SK-N-SH (cell line): Measurements from ENCODE around the gene MID2. TPM values are rescaled to one million over a fixed set of nuclear protein-coding genes. Genes with fewer than 3 reads are reported as not detected.

Source experiments
- CTCF ChIA-PET: fragments of 300-600, 350-600 bp; formaldehyde crosslinking; extraction: SDS; loops from one replicate; lab custom pipeline; 2021; lab: Yijun Ruan, JAX
- POLR2A ChIA-PET: fragments of 350-600 bp; sonication (Branson Sonifier 250); formaldehyde crosslinking; extraction: SDS; loops from one replicate; lab custom pipeline; 2020; ENCODE audit warnings: antibody characterized with exemption, inconsistent platforms; lab: Yijun Ruan, JAX
- DNase-seq: peaks from one replicate; pipeline ENCODE4 v3.0.0; 2012
- H2AFZ ChIP-seq: fragments of 200-600 bp; sonication (generic); 2 replicates; pipeline ENCODE4 v1.8.1; 2016; ENCODE audit warnings: antibody characterized with exemption, mild to moderate bottlenecking, low read depth
- H3F3A ChIP-seq: fragments of 200-600 bp; sonication (generic); replicated peaks from 2 replicates; pipeline ENCODE3; 2016; ENCODE audit warnings: antibody characterized with exemption, mild to moderate bottlenecking; ENCODE audit not compliant: insufficient read depth
- H3K27ac ChIP-seq, 2 experiments: fragments of 200-500 bp in 1 of 2; fragments of 200-600 bp in 1 of 2; sonication (Bioruptor generic) in 1 of 2; sonication (generic), shearing (Covaris generic) in 1 of 2; 2 replicates each; pipeline versions ENCODE4 v1.5.1 to v1.6.1; 2014 to 2016; ENCODE audit warnings: low read depth in 2 of 2, inconsistent platforms in 1 of 2, low read length in 1 of 2, mild to moderate bottlenecking in 1 of 2, mixed read lengths in 1 of 2
- H3K27me3 ChIP-seq: fragments of 200-600 bp; sonication (generic), shearing (Covaris generic); 2 replicates; pipeline ENCODE4 v1.6.1; 2016; ENCODE audit warnings: mixed run types; ENCODE audit not compliant: insufficient read depth
- H3K36me3 ChIP-seq, 2 experiments: fragments of 200-500 bp in 1 of 2; fragments of 200-600 bp in 1 of 2; sonication (Bioruptor generic) in 1 of 2; sonication (generic) in 1 of 2; replicated peaks in 1 of 2; 2 replicates each; pipeline versions ENCODE3 to v1.5.1; 2014 to 2016; ENCODE audit warnings: low read length in 1 of 2, mild to moderate bottlenecking in 1 of 2; ENCODE audit not compliant: insufficient read depth in 2 of 2, control insufficient read depth in 1 of 2
- H3K4me1 ChIP-seq, 2 experiments: fragments of 200-500 bp in 1 of 2; fragments of 200-600 bp in 1 of 2; sonication (Bioruptor generic) in 1 of 2; sonication (generic), shearing (Covaris generic) in 1 of 2; 2 replicates each; pipeline versions ENCODE4 v1.5.1 to v1.6.1; 2014 to 2016; ENCODE audit warnings: low read depth in 1 of 2, low read length in 1 of 2, mixed run types in 1 of 2; ENCODE audit not compliant: insufficient read depth in 2 of 2, control insufficient read depth in 1 of 2
- H3K4me2 ChIP-seq: fragments of 200-600 bp; sonication (generic), shearing (Covaris generic); 2 replicates; pipeline ENCODE4 v1.6.1; 2017; ENCODE audit warnings: mixed run types
- H3K4me3 ChIP-seq, 2 experiments: fragments of 200-500 bp in 1 of 2; fragments of 200-600 bp in 1 of 2; sonication (Bioruptor generic) in 1 of 2; sonication (generic), shearing (Covaris generic) in 1 of 2; 2 replicates each; pipeline versions ENCODE4 v1.5.1 to v1.8.1; 2014 to 2016; ENCODE audit warnings: low read depth in 2 of 2, inconsistent platforms in 1 of 2, low read length in 1 of 2, mild to moderate bottlenecking in 1 of 2, mixed read lengths in 1 of 2, moderate library complexity in 1 of 2
- H3K79me2 ChIP-seq: fragments of 200-600 bp; sonication (generic); 2 replicates; pipeline ENCODE4 v1.8.1; 2017; ENCODE audit warnings: mild to moderate bottlenecking; ENCODE audit not compliant: insufficient read depth
- H3K9ac ChIP-seq: fragments of 200-600 bp; sonication (generic); 2 replicates; pipeline ENCODE4 v1.6.1; 2017; ENCODE audit warnings: mixed run types
- H3K9me2 ChIP-seq: fragments of 200-600 bp; sonication (generic); 2 replicates; pipeline ENCODE4 v1.6.1; 2017; ENCODE audit warnings: mixed run types
- H3K9me3 ChIP-seq: fragments of 200-600 bp; sonication (generic); 2 replicates; pipeline ENCODE4 v1.6.1; 2017; ENCODE audit warnings: mixed run types, mild to moderate bottlenecking, moderate library complexity
- H4K20me1 ChIP-seq: fragments of 200-600 bp; sonication (generic); 2 replicates; pipeline ENCODE4 v1.6.1; 2017; ENCODE audit warnings: mild to moderate bottlenecking, mixed run types; ENCODE audit not compliant: insufficient read depth
- CHD2 ChIP-seq: fragments of 150-350 bp; IDR thresholded peaks from 2 replicates; pipeline ENCODE4 v1.6.1; 2018; ENCODE audit warnings: low read length; ENCODE audit not compliant: partially characterized antibody
- CTCF ChIP-seq: fragments of 200-600 bp; sonication (generic); IDR thresholded peaks from 2 replicates; pipeline ENCODE4 v1.6.1; 2017; ENCODE audit warnings: antibody characterized with exemption, mild to moderate bottlenecking, moderate library complexity
- ELF1 ChIP-seq: IDR thresholded peaks from 2 replicates; pipeline ENCODE4 v1.4.0; 2012
- EP300 ChIP-seq, 2 experiments: IDR thresholded peaks; 2 replicates each; pipeline versions ENCODE4 v1.4.0 to v1.6.1; 2012; ENCODE audit warnings: borderline replicate concordance in 1 of 2, low read depth in 1 of 2, low read length in 1 of 2
- EZH2phosphoT487 ChIP-seq: fragments of 200-600 bp; sonication (generic); IDR thresholded peaks from 2 replicates; pipeline ENCODE4 v1.6.1; 2017; ENCODE audit warnings: low read depth, mixed run types, mild to moderate bottlenecking, antibody characterized with exemption, moderate library complexity, borderline replicate concordance
- FOXJ3 ChIP-seq: sonication (generic); formaldehyde crosslinking; IDR thresholded peaks from 2 replicates; pipeline ENCODE4 v1.5.1; 2020; ENCODE audit warnings: mild to moderate bottlenecking, missing genetic modification reagents
- GABPA ChIP-seq: IDR thresholded peaks from 2 replicates; pipeline ENCODE4 v1.4.0; 2012; ENCODE audit warnings: low read depth, mild to moderate bottlenecking
- IRF3 ChIP-seq: fragments of 150-350 bp; IDR thresholded peaks from 2 replicates; pipeline ENCODE4 v1.6.1; 2016; ENCODE audit warnings: mild to moderate bottlenecking, low read depth, low read length
- MEF2A ChIP-seq: IDR thresholded peaks from 2 replicates; pipeline ENCODE4 v1.4.0; 2012; ENCODE audit warnings: low read depth, borderline replicate concordance
- MXI1 ChIP-seq: IDR thresholded peaks from 2 replicates; pipeline ENCODE4 v1.6.1; 2012; ENCODE audit warnings: mild to moderate bottlenecking, low read depth, low read length, improper control_type of control experiment
- NFIC ChIP-seq: IDR thresholded peaks from 2 replicates; pipeline ENCODE4 v1.4.0; 2012; ENCODE audit warnings: borderline replicate concordance
- POLR2AphosphoS5 ChIP-seq: IDR thresholded peaks from 2 replicates; pipeline ENCODE4 v1.6.1; 2012; ENCODE audit warnings: low read depth, low read length
- RXRA ChIP-seq: IDR thresholded peaks from 2 replicates; pipeline ENCODE4 v1.4.0; 2012; ENCODE audit warnings: low read depth, mild to moderate bottlenecking, borderline replicate concordance
- SIN3A ChIP-seq: IDR thresholded peaks from 2 replicates; pipeline ENCODE4 v1.6.1; 2012; ENCODE audit warnings: low read depth, mild to moderate bottlenecking, low read length, moderate library complexity, borderline replicate concordance
- USF1 ChIP-seq: IDR thresholded peaks from 2 replicates; pipeline ENCODE4 v1.4.0; 2012; ENCODE audit warnings: low read depth, borderline replicate concordance
- WGBS: methylation state at CpG from one replicate; pipeline ENCODE4 v1.1.6; 2017; ENCODE audit warnings: low lambda C conversion rate; 5-methylcytosine and 5-hydroxymethylcytosine counted together
- polyA plus RNA-seq, 3 experiments: library from polyadenylated mRNA; depleted of rRNA; stranded (reverse); fragments of >200 nt; gene quantifications; 2 replicates each; pipeline ENCODE4 v1.2.3, GENCODE V29; 2012
- TF ChIP-seq, protein P1 (sequence below): IDR thresholded peaks from 2 replicates; pipeline ENCODE4 v1.4.0; 2012; ENCODE audit warnings: low read depth
- TF ChIP-seq, protein P2 (sequence below): IDR thresholded peaks from 2 replicates; pipeline ENCODE4 v1.6.1; 2012; ENCODE audit warnings: mild to moderate bottlenecking, low read depth, low read length, moderate library complexity
- TF ChIP-seq, protein P3 (sequence below): fragments of 150-350 bp; IDR thresholded peaks from 2 replicates; pipeline ENCODE4 v1.6.1; 2017; ENCODE audit warnings: antibody characterized with exemption, low read length, low read depth, borderline replicate concordance

MID2 gene
- polyA plus RNA-seq, 1 of the 3 experiments (the other 2 are of a cell fraction), result 0.16 TPM

GRCh38 chrX:107818900-107819521 is 6.7 kb upstream of the MID2 start:
- ChIA-PET CTCF (no interaction called here), POLR2A (no interaction called here)
- Histone ChIP-seq H3K9ac (no peak overlapping the region), H3K4me3 (no peak overlapping the region), H3K79me2 (no peaks in the 10 kb centered on the region), H4K20me1 (no peaks in the 10 kb centered on the region), H3K27ac (no peak overlapping the region), H3F3A (no peaks in the 10 kb centered on the region), H3K4me2 (no peak overlapping the region), H3K9me2 (no peaks in the 10 kb centered on the region), H3K4me1 (no peaks in the 10 kb centered on the region), H3K27me3 (no peaks in the 10 kb centered on the region; the same call in 1 of the 2 replicates), H2AFZ (no peak overlapping the region), H3K36me3 (no peaks in the 10 kb centered on the region), H3K9me3 (no peaks in the 10 kb centered on the region)
- no peak for DNase-seq
- TF ChIP-seq RXRA (no peak), EZH2phosphoT487 (no peak), IRF3 (no peak), POLR2AphosphoS5 (no peak), GABPA (no peak), MEF2A (no peak), CHD2 (no peak), ELF1 (no peak)
- TF ChIP-seq, protein P1, sequence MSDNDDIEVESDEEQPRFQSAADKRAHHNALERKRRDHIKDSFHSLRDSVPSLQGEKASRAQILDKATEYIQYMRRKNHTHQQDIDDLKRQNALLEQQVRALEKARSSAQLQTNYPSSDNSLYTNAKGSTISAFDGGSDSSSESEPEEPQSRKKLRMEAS, result no peak
- TF ChIP-seq, protein P2, sequence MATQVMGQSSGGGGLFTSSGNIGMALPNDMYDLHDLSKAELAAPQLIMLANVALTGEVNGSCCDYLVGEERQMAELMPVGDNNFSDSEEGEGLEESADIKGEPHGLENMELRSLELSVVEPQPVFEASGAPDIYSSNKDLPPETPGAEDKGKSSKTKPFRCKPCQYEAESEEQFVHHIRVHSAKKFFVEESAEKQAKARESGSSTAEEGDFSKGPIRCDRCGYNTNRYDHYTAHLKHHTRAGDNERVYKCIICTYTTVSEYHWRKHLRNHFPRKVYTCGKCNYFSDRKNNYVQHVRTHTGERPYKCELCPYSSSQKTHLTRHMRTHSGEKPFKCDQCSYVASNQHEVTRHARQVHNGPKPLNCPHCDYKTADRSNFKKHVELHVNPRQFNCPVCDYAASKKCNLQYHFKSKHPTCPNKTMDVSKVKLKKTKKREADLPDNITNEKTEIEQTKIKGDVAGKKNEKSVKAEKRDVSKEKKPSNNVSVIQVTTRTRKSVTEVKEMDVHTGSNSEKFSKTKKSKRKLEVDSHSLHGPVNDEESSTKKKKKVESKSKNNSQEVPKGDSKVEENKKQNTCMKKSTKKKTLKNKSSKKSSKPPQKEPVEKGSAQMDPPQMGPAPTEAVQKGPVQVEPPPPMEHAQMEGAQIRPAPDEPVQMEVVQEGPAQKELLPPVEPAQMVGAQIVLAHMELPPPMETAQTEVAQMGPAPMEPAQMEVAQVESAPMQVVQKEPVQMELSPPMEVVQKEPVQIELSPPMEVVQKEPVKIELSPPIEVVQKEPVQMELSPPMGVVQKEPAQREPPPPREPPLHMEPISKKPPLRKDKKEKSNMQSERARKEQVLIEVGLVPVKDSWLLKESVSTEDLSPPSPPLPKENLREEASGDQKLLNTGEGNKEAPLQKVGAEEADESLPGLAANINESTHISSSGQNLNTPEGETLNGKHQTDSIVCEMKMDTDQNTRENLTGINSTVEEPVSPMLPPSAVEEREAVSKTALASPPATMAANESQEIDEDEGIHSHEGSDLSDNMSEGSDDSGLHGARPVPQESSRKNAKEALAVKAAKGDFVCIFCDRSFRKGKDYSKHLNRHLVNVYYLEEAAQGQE, result no peak

GRCh38 chrX:107823042-107823441 is 2.6 kb upstream of the MID2 start:
- H3F3A ChIP-seq, result no peaks in the 10 kb centered on the region
- no peaks in the 10 kb centered on the region for H3K9me3 ChIP-seq
- no peaks in the 10 kb centered on the region for H3K36me3 ChIP-seq
- no peak for DNase-seq
- H3K9me2 ChIP-seq, result no peaks in the 10 kb centered on the region
- H3K27ac ChIP-seq, result no peak overlapping the region
- H3K4me3 ChIP-seq, result no peak overlapping the region
- TF ChIP-seq GABPA (no peak), CTCF (no peak), NFIC (no peak), USF1 (no peak), SIN3A (no peak), EP300 (IDR thresholded peaks at IDR 0.05; ENCODE audit: borderline replicate concordance in 1 of 2, low read depth in 1 of 2, low read length in 1 of 2) (no peak), MXI1 (no peak), POLR2AphosphoS5 (no peak), FOXJ3 (CRISPR knock-in tag) (no peak)
- TF ChIP-seq, protein P3, sequence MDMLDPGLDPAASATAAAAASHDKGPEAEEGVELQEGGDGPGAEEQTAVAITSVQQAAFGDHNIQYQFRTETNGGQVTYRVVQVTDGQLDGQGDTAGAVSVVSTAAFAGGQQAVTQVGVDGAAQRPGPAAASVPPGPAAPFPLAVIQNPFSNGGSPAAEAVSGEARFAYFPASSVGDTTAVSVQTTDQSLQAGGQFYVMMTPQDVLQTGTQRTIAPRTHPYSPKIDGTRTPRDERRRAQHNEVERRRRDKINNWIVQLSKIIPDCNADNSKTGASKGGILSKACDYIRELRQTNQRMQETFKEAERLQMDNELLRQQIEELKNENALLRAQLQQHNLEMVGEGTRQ, result no peak
- ChIA-PET CTCF (no interaction called here), POLR2A (no interaction called here)
- no peaks in the 10 kb centered on the region for H4K20me1 ChIP-seq
- H2AFZ ChIP-seq, result no peak overlapping the region
- 8% methylated on average over 2 of the region's 2 CpGs for WGBS
- no peak overlapping the region for H3K4me2 ChIP-seq
- H3K27me3 ChIP-seq, result no peaks in the 10 kb centered on the region; the same call in 1 of the 2 replicates
- no peaks in the 10 kb centered on the region for H3K4me1 ChIP-seq
- no peak overlapping the region for H3K9ac ChIP-seq
- no peaks in the 10 kb centered on the region for H3K79me2 ChIP-seq
